K562 (cell line): ENCODE data around the gene ATP2A3. TPM values are rescaled to one million over a fixed set of nuclear protein-coding genes. Genes with fewer than 3 reads are reported as not detected.

Experiments used
- BRD4 ChIP-seq: fragments of 200-600 bp; sonication (generic); IDR thresholded peaks from 2 replicates; pipeline ENCODE4 v1.6.1; 2017; ENCODE audit warnings: inconsistent platforms
- HDAC3 ChIP-seq: fragments of 450-650 bp; IDR thresholded peaks from 2 replicates; pipeline ENCODE4 v1.6.1; 2018; ENCODE audit warnings: borderline replicate concordance, mild to moderate bottlenecking, moderate library complexity; ENCODE audit not compliant: partially characterized antibody
- L3MBTL2 ChIP-seq: fragments of 450-650 bp; IDR thresholded peaks from 2 replicates; pipeline ENCODE4 v1.6.1; 2016; ENCODE audit warnings: mild to moderate bottlenecking, moderate library complexity
- RBFOX2 ChIP-seq: fragments of 200-400 bp; formaldehyde crosslinking; IDR thresholded peaks from 2 replicates; pipeline ENCODE4 v1.6.1; 2017; ENCODE audit warnings: low read depth, mild to moderate bottlenecking, low read length, moderate library complexity
- SP1 ChIP-seq: sonication (generic); formaldehyde crosslinking; IDR thresholded peaks from 2 replicates; pipeline ENCODE4 v1.8.1; 2022; ENCODE audit warnings: mild to moderate bottlenecking, missing genetic modification reagents
- SRSF1 ChIP-seq: fragments of 200-400 bp; formaldehyde crosslinking; IDR thresholded peaks from 2 replicates; pipeline ENCODE4 v1.6.1; 2017; ENCODE audit warnings: mild to moderate bottlenecking, low read depth, low read length, moderate library complexity
- TAF1 ChIP-seq: IDR thresholded peaks from 2 replicates; pipeline ENCODE4 v1.6.1; 2011; ENCODE audit warnings: mild to moderate bottlenecking, low read length, moderate library complexity; ENCODE audit not compliant: insufficient read depth, control insufficient read depth, severe bottlenecking; ENCODE audit errors: extremely low read depth
- TBP ChIP-seq: optimal IDR thresholded peaks from 2 replicates; pipeline ENCODE3; 2011; ENCODE audit warnings: low read depth, low read length, improper control_type of control experiment
- UBTF ChIP-seq, 2 experiments: IDR thresholded peaks; 2 replicates each; pipeline ENCODE4 v1.6.1; 2012; ENCODE audit warnings: improper control_type of control experiment in 2 of 2, low read depth in 2 of 2, low read length in 2 of 2, borderline replicate concordance in 1 of 2
- ZBTB7A ChIP-seq: IDR thresholded peaks from 2 replicates; pipeline ENCODE4 v1.6.1; 2011; ENCODE audit warnings: low read depth, mild to moderate bottlenecking, low read length, moderate library complexity, borderline replicate concordance; ENCODE audit not compliant: control insufficient read depth
- ZFP36 ChIP-seq: fragments of 150-350 bp; IDR thresholded peaks from 2 replicates; pipeline ENCODE4 v1.6.1; 2018; ENCODE audit warnings: low read length, low read depth; ENCODE audit not compliant: partially characterized antibody
- ZNF124 ChIP-seq: sonication (generic); formaldehyde crosslinking; IDR thresholded peaks from 2 replicates; pipeline ENCODE4 v1.8.1; 2022; ENCODE audit warnings: missing genetic modification reagents
- ZNF175 ChIP-seq: fragments of 200-800 bp; sonication (Bioruptor generic); IDR thresholded peaks from 2 replicates; pipeline ENCODE4 v1.6.1; 2016; ENCODE audit warnings: low read depth, mild to moderate bottlenecking, missing genetic modification characterization, missing compliant biosample characterization
- polyA plus RNA-seq, 8 experiments: library from polyadenylated mRNA; depleted of rRNA in 4 of 8; stranded (reverse) in 5 of 8; unstranded in 3 of 8; fragments of >200 nt; fragmentation: Nextera tagmentation in 2 of 8; fragmentation: Illumina TruSeq in 1 of 8; extraction: Ambion mirVana in 2 of 8; extraction: Trizol in 1 of 8; gene quantifications; 2 replicates each; pipeline versions ENCODE4 v1.2.1 to v1.2.3, GENCODE V29; 2011 to 2014; ENCODE audit warnings: inconsistent platforms in 1 of 8, missing spikeins in 1 of 8
- total RNA-seq, 7 experiments: library from RNA; depleted of rRNA in 6 of 7; stranded (reverse); fragments of >200 nt in 6 of 7; fragmentation: Illumina TruSeq in 2 of 7; extraction: Trizol in 2 of 7; gene quantifications; 2 replicates each; pipeline versions ENCODE4 v1.2.1 to v1.2.3, GENCODE V29; 2011 to 2021; ENCODE audit warnings: low replicate concordance in 1 of 7
- TF ChIP-seq, protein P1 (sequence below), 2 experiments: fragments of 200-800 bp in 1 of 2; sonication (Bioruptor generic) in 1 of 2; sonication (generic) in 1 of 2; formaldehyde crosslinking in 1 of 2; IDR thresholded peaks in 1 of 2; conservative IDR thresholded peaks in 1 of 2; 2 replicates each; pipeline versions ENCODE4 v1.5.0 to v1.6.1; 2016 to 2020; ENCODE audit warnings: missing compliant biosample characterization in 1 of 2, missing genetic modification characterization in 1 of 2, missing genetic modification reagents in 1 of 2
- TF ChIP-seq, protein P2 (sequence below): fragments of 450-650 bp; conservative IDR thresholded peaks from 2 replicates; pipeline ENCODE4 v1.6.1; 2016; ENCODE audit warnings: missing genetic modification characterization, low read depth, mild to moderate bottlenecking, control low read depth, missing compliant biosample characterization
- TF ChIP-seq, protein P3 (sequence below): fragments of 450-650 bp; IDR thresholded peaks from 2 replicates; pipeline ENCODE4 v1.7.0; 2016; ENCODE audit warnings: borderline replicate concordance

ATP2A3 gene
- total and polyA plus RNA-seq, 9 of the 15 experiments (the other 6 are each of a cell fraction or from before 2014, with no cell fraction given) = 0.65 to 103 (median 31.3) TPM

GRCh38 chr17:3964203-3965117 is at the start of gene ATP2A3 (continued):
- TF ChIP-seq UBTF (IDR thresholded peaks at IDR 0.05; ENCODE audit: borderline replicate concordance in 1 of 2, low read depth in 2 of 2, low read length in 2 of 2) (0 out of 4 replicates have a peak, but pooled peaks of 1 of the 2 experiments have one; percentile 43), SRSF1 (no peak), TAF1 (peak; percentile 47), ZNF175 (CRISPR knock-in tag) (0 out of 2 replicates have a peak, but pooled peaks have one; percentile 27), ZNF124 (CRISPR knock-in tag) (no peak), BRD4 (peak; percentile 59; the same call in 1 of the 2 replicates), ZFP36 (peak; percentile 60), ZBTB7A (peak; percentile 65; the same call in 1 of the 2 replicates), RBFOX2 (peak; percentile 87), TBP (peak; percentile 58), SP1 (CRISPR knock-in tag) (peak; percentile 45; the same call in 1 of the 2 replicates), HDAC3 (no peak), L3MBTL2 (peak; percentile 55; the same call in 1 of the 2 replicates)
- TF ChIP-seq, protein P1, sequence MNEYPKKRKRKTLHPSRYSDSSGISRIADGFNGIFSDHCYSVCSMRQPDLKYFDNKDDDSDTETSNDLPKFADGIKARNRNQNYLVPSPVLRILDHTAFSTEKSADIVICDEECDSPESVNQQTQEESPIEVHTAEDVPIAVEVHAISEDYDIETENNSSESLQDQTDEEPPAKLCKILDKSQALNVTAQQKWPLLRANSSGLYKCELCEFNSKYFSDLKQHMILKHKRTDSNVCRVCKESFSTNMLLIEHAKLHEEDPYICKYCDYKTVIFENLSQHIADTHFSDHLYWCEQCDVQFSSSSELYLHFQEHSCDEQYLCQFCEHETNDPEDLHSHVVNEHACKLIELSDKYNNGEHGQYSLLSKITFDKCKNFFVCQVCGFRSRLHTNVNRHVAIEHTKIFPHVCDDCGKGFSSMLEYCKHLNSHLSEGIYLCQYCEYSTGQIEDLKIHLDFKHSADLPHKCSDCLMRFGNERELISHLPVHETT (CRISPR knock-in tag; conservative IDR thresholded peaks at IDR 0.05 in 1 of 2, IDR thresholded peaks at IDR 0.05 in 1 of 2) = 0 out of 4 replicates have a peak, but pooled peaks of 1 of the 2 experiments have one; percentile 28
- TF ChIP-seq, protein P2, sequence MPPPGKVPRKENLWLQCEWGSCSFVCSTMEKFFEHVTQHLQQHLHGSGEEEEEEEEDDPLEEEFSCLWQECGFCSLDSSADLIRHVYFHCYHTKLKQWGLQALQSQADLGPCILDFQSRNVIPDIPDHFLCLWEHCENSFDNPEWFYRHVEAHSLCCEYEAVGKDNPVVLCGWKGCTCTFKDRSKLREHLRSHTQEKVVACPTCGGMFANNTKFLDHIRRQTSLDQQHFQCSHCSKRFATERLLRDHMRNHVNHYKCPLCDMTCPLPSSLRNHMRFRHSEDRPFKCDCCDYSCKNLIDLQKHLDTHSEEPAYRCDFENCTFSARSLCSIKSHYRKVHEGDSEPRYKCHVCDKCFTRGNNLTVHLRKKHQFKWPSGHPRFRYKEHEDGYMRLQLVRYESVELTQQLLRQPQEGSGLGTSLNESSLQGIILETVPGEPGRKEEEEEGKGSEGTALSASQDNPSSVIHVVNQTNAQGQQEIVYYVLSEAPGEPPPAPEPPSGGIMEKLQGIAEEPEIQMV (tag) = no peak
- TF ChIP-seq, protein P3, sequence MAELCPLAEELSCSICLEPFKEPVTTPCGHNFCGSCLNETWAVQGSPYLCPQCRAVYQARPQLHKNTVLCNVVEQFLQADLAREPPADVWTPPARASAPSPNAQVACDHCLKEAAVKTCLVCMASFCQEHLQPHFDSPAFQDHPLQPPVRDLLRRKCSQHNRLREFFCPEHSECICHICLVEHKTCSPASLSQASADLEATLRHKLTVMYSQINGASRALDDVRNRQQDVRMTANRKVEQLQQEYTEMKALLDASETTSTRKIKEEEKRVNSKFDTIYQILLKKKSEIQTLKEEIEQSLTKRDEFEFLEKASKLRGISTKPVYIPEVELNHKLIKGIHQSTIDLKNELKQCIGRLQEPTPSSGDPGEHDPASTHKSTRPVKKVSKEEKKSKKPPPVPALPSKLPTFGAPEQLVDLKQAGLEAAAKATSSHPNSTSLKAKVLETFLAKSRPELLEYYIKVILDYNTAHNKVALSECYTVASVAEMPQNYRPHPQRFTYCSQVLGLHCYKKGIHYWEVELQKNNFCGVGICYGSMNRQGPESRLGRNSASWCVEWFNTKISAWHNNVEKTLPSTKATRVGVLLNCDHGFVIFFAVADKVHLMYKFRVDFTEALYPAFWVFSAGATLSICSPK = no peak
